Lower lobe of right lung (tissue), 2 donors: Measurements from ENCODE around the gene HAUS3. TPM values are rescaled to one million over a fixed set of nuclear protein-coding genes. Genes with fewer than 3 reads are reported as not detected.
A peak's percentile ranks its signal among the peaks of the same experiment; 100 is the strongest.
"Not testable (repeated sequence)": the region's sequence is repeated elsewhere in the genome, so short reads cannot be mapped to it uniquely, and the experiment has no call there.

ENCODE experiments used
- ATAC-seq, 2 donors: fragments of 200-7000 bp; cut with Tn5 transposase; one replicate each; pipeline ENCODE4 v1.9.1; 2020 to 2022; ENCODE audit warnings: mild to moderate bottlenecking in 2 of 2, moderate library complexity in 2 of 2
- DNase-seq: peaks from one replicate; pipeline ENCODE4 v3.0.0-alpha.2; 2020
- H3K27ac ChIP-seq: fragments of 200-600 bp; one replicate; pipeline ENCODE4 v1.8.0; 2022
- H3K27me3 ChIP-seq: fragments of 200-600 bp; one replicate; pipeline ENCODE4 v1.8.0; 2022; ENCODE audit warnings: low read depth
- H3K36me3 ChIP-seq: fragments of 200-600 bp; one replicate; pipeline ENCODE4 v1.8.0; 2022; ENCODE audit warnings: mild to moderate bottlenecking
- H3K4me1 ChIP-seq: fragments of 200-600 bp; one replicate; pipeline ENCODE4 v1.8.0; 2022
- H3K4me3 ChIP-seq: fragments of 200-600 bp; one replicate; pipeline ENCODE4 v1.8.0; 2022; ENCODE audit warnings: mild to moderate bottlenecking
- H3K9me3 ChIP-seq: fragments of 200-600 bp; one replicate; pipeline ENCODE4 v1.8.0; 2022
- intact Hi-C: fragments of 100-400 bp; cut with DNase I; formaldehyde crosslinking; loops from one replicate; pipeline ENCODE4 v1.11.0; 2022
- total RNA-seq: library from RNA; stranded (reverse); fragmentation: NEBNext Ultra II Directional; extraction: Animal tissue kit (Norgen Biotek cat#: 25700); gene quantifications from one replicate; pipeline ENCODE4 v1.2.1, GENCODE V29; 2021
- TF ChIP-seq, protein P1 (sequence below): fragments of 200-600 bp; IDR thresholded peaks from one replicate; pipeline ENCODE4 v1.8.0; 2022; ENCODE audit warnings: antibody characterized with exemption, mild to moderate bottlenecking
- donor health status: DM: no; HTN: yes; CAD: no; lungs with severe emphysema.

HAUS3 gene
- total RNA-seq, 1 donor from 2014 or later = 12.3 TPM

DNA sequence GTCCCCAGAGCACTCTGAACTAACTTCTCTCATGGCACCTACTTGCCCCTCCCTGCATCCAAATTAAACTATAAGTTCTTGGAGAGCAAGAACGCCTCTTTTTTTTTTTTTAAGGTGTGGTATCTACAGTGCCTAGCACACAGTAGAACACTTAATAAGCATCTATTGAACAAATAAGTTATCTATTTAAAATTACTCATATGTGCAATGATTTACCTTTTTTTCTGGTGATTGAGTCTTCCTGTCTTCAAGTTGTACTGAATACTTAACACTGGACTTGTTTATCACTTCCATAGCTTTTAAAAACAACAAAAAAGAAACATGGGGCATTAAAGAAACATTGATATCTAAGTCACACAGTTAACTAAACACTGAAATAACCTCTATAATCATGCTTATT lies 29.1 kb downstream of the HAUS3 start:
- H3K9me3 ChIP-seq = no peaks in the 10 kb centered on the region
- intact Hi-C loops = no loop called here
- H3K4me3 ChIP-seq = no peak overlapping the region
- DNase-seq (no peak), ATAC-seq (no peak)
- no peaks in the 10 kb centered on the region for H3K36me3 ChIP-seq
- TF ChIP-seq, protein P1, sequence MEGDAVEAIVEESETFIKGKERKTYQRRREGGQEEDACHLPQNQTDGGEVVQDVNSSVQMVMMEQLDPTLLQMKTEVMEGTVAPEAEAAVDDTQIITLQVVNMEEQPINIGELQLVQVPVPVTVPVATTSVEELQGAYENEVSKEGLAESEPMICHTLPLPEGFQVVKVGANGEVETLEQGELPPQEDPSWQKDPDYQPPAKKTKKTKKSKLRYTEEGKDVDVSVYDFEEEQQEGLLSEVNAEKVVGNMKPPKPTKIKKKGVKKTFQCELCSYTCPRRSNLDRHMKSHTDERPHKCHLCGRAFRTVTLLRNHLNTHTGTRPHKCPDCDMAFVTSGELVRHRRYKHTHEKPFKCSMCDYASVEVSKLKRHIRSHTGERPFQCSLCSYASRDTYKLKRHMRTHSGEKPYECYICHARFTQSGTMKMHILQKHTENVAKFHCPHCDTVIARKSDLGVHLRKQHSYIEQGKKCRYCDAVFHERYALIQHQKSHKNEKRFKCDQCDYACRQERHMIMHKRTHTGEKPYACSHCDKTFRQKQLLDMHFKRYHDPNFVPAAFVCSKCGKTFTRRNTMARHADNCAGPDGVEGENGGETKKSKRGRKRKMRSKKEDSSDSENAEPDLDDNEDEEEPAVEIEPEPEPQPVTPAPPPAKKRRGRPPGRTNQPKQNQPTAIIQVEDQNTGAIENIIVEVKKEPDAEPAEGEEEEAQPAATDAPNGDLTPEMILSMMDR = no peak
- no peak overlapping the region for H3K27ac ChIP-seq
- H3K27me3 ChIP-seq = no peaks in the 10 kb centered on the region
- H3K4me1 ChIP-seq = no peaks in the 10 kb centered on the region

GRCh38 chr4:2202789-2203188 lies 39.1 kb downstream of the HAUS3 start:
- H3K4me3 ChIP-seq, intact Hi-C loops, H3K9me3 ChIP-seq, DNase-seq, H3K36me3 ChIP-seq, ATAC-seq, H3K27ac ChIP-seq, H3K4me1 ChIP-seq, H3K27me3 ChIP-seq: not testable (repeated sequence)

GRCh38 chr4:2194496-2194895 lies 47.4 kb downstream of the HAUS3 start:
- Histone ChIP-seq H3K4me1 (no peaks in the 10 kb centered on the region), H3K9me3 (no peaks in the 10 kb centered on the region), H3K4me3 (no peak overlapping the region), H3K27ac (no peak overlapping the region), H3K27me3 (no peaks in the 10 kb centered on the region), H3K36me3 (no peaks in the 10 kb centered on the region)
- intact Hi-C loops = no loop called here
- DNase-seq (no peak), ATAC-seq (no peak)
- TF ChIP-seq, protein P1 = no peak

DNA sequence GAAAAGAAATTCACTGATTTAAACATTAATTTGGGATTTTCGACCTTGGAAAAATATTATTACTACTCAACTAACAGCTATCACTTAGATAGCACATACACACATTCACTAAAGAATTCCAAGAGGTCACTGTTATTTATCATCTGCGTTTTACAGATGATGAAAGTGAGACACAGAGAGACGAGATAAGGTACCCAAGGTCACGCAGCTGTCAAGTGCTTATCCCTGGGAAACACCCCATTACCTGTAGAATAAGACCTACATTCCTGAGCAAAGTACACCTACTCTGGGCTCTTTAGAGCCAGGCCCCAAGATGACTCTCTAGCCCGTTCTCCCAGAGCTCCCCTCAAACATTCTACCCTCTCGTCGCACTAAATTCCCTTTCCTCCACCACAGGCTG lies 48.6 kb downstream of the HAUS3 start:
- no peak overlapping the region for H3K4me3 ChIP-seq
- TF ChIP-seq, protein P1 = no peak
- ATAC-seq (no peak), DNase-seq (no peak)
- H3K4me1 ChIP-seq = no peaks in the 10 kb centered on the region
- no peaks in the 10 kb centered on the region for H3K27me3 ChIP-seq
- H3K9me3 ChIP-seq = no peaks in the 10 kb centered on the region
- intact Hi-C loops = no loop called here
- no peaks in the 10 kb centered on the region for H3K36me3 ChIP-seq
- H3K27ac ChIP-seq = no peak overlapping the region

DNA sequence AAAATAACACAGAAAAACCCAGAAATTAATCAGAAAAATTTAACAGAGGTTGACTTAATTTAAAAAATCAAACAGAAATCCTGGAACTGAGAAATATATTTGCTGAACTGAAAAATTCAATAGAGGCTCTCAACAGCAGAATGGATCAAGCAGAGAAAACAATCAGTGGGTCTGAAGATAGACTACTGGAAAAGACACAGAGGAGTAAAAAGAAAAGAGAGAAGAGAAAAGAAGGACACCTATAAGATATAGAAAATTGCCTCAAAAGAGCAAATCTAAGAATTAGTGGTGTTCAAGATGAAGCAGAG lies 55.1 kb downstream of the HAUS3 start:
- Histone ChIP-seq H3K27me3 (no peaks in the 10 kb centered on the region), H3K4me3 (no peak overlapping the region), H3K27ac (no peak overlapping the region), H3K4me1 (no peaks in the 10 kb centered on the region), H3K36me3 (no peaks in the 10 kb centered on the region), H3K9me3 (peaks cover 11% of the 10 kb centered on the region)
- DNase-seq = no peak
- intact Hi-C loops = no loop called here
- TF ChIP-seq, protein P1 = no peak
- ATAC-seq = no peak

GRCh38 chr4:2186133-2186864 lies 55.6 kb downstream of the HAUS3 start:
- TF ChIP-seq, protein P1 = peak; percentile 35
- intact Hi-C loops = no loop called here
- H3K27me3 ChIP-seq = no peaks in the 10 kb centered on the region
- DNase-seq (no peak), ATAC-seq (peak; percentile 68 to 84)
- H3K27ac ChIP-seq = no peak overlapping the region
- H3K9me3 ChIP-seq = peaks cover 11% of the 10 kb centered on the region
- no peak overlapping the region for H3K4me3 ChIP-seq
- no peaks in the 10 kb centered on the region for H3K36me3 ChIP-seq
- no peaks in the 10 kb centered on the region for H3K4me1 ChIP-seq
